Astrocyte of the cerebellum (primary cell): ENCODE data around the gene TMEM132C.

Source experiments
- DNase-seq: peaks from one replicate; pipeline ENCODE4 v3.0.0-alpha.2; 2011; ENCODE audit warnings: low read depth
- H3K4me3 ChIP-seq: 2 replicates; pipeline ENCODE4 v1.5.1; 2011; ENCODE audit warnings: mild to moderate bottlenecking, low read depth, low read length, moderate library complexity
- CTCF ChIP-seq: IDR thresholded peaks from 2 replicates; pipeline ENCODE4 v1.5.1; 2012; ENCODE audit warnings: low read length, low read depth, moderate library complexity, mild to moderate bottlenecking; ENCODE audit errors: missing control alignments
- in situ Hi-C: cut with HindIII; loops from 2 replicates; pipeline ENCODE4 v1.10.0; 2017; ENCODE audit warnings: low sequenced_read_pairs

TMEM132C gene

GRCh38 chr12:128365651-128366231, 98.8 kb downstream of the TMEM132C start:
- no peak for TF ChIP-seq CTCF
- DNase-seq, result no peak
- in situ Hi-C loops, result no loop called here
- H3K4me3 ChIP-seq, result peak overlapping the region; percentile 5

GRCh38 chr12:128367961-128368360, 101.0 kb downstream of the TMEM132C start:
- no peak for TF ChIP-seq CTCF
- in situ Hi-C loops, result no loop called here
- no peak for DNase-seq

GRCh38 chr12:128381541-128381940, 114.6 kb downstream of the TMEM132C start:
- in situ Hi-C loops, result no loop called here
- H3K4me3 ChIP-seq, result no peak overlapping the region
- TF ChIP-seq CTCF, result no peak
- no peak for DNase-seq

More at GRCh38 chr12:128367961-128368360, 101.0 kb downstream of the TMEM132C start:
- no peak overlapping the region for H3K4me3 ChIP-seq

GRCh38 chr12:128381946-128382345, 115.0 kb downstream of the TMEM132C start:
- DNase-seq, result no peak
- TF ChIP-seq CTCF, result no peak
- in situ Hi-C loops, result no loop called here

GRCh38 chr12:128382946-128383345, 116.0 kb downstream of the TMEM132C start:
- DNase-seq, result no peak
- no peak overlapping the region for H3K4me3 ChIP-seq
- in situ Hi-C loops, result no loop called here
- no peak for TF ChIP-seq CTCF

More at GRCh38 chr12:128381946-128382345, 115.0 kb downstream of the TMEM132C start:
- H3K4me3 ChIP-seq, result no peak overlapping the region

- H3K4me3 ChIP-seq, result no peak overlapping the region
- no peak for DNase-seq
- no peak for TF ChIP-seq CTCF
- in situ Hi-C loops, result no loop called here
Measured at GRCh38 chr12:128383357-128383937, 116.5 kb downstream of the TMEM132C start.
